ENCODE measurements around the gene PCDHA7.
"Not testable (repeated sequence)": the region's sequence is repeated elsewhere in the genome, so short reads cannot be mapped to it uniquely, and the experiment has no call there.

Gene PCDHA7

GRCh38 chr5:140822281-140822629, 11.8 kb upstream of the PCDHA7 start:
- DNase-seq: no peak

GRCh38 chr5:140822969-140823368, 11.1 kb upstream of the PCDHA7 start:
- DNase-seq: not testable (repeated sequence)

- no peak for DNase-seq
Observed at GRCh38 chr5:140823475-140823874, 10.6 kb upstream of the PCDHA7 start.

- no peak for DNase-seq
Observed at GRCh38 chr5:140827704-140828361, 6.2 kb upstream of the PCDHA7 start, which contains the start of gene PCDHA6. Gene PCDHA6, plus strand, starts transcription at chr5:140827960. Its CDS starts 132 bp downstream, at chr5:140828092.

GRCh38 chr5:140828362-140828737, 5.7 kb upstream of the PCDHA7 start:
- no peak for DNase-seq

GRCh38 chr5:140829511-140830501, 4.3 kb upstream of the PCDHA7 start:
- DNase-seq: not testable (repeated sequence)

GRCh38 chr5:140834439-140835008, 455 bp downstream of the PCDHA7 start:
- not testable (repeated sequence) for DNase-seq

GRCh38 chr5:140835622-140836510, 1.8 kb downstream of the PCDHA7 start:
- no peak for DNase-seq

- DNase-seq: no peak
Observed at GRCh38 chr5:140840978-140841962, 7.2 kb downstream of the PCDHA7 start, which contains the start of gene PCDHA8. Gene PCDHA8, plus strand, starts transcription at chr5:140841187. Its CDS starts 135 bp downstream, at chr5:140841322.

GRCh38 chr5:140842798-140843733, 9.0 kb downstream of the PCDHA7 start:
- DNase-seq: no peak

- DNase-seq: not testable (repeated sequence)
Observed at GRCh38 chr5:140848139-140849102, 14.4 kb downstream of the PCDHA7 start, which contains the start of gene PCDHA9. Gene PCDHA9, plus strand, starts transcription at chr5:140848382. Its CDS starts 114 bp downstream, at chr5:140848496.

- DNase-seq: not testable (repeated sequence)
Observed at GRCh38 chr5:140849831-140850634, 16.0 kb downstream of the PCDHA7 start.

GRCh38 chr5:140855772-140856674, 22.0 kb downstream of the PCDHA7 start, which contains the start of gene PCDHA10:
Gene PCDHA10, plus strand, starts transcription at chr5:140855897. Its CDS starts 152 bp downstream, at chr5:140856049.
- DNase-seq: no peak

GRCh38 chr5:140857177-140857986, 23.3 kb downstream of the PCDHA7 start:
- DNase-seq: no peak

GRCh38 chr5:140857987-140858240, 23.8 kb downstream of the PCDHA7 start:
- no peak for DNase-seq
